Activated CD8-positive, alpha-beta memory T cell treated with anti-CD3 and anti-CD28 coated beads for 24 hours (primary cell): ENCODE results near the gene P2RY4.
"Not testable (repeated sequence)": the region's sequence is repeated elsewhere in the genome, so short reads cannot be mapped to it uniquely, and the experiment has no call there.

Experiments
- DNase-seq: peaks from one replicate; pipeline ENCODE4 v3.0.0-alpha.2; 2020

The P2RY4 gene

GRCh38 chrX:70241501-70241900 is 18.5 kb downstream of the P2RY4 start:
- DNase-seq, result no peak

- DNase-seq, result no peak
Measured at GRCh38 chrX:70240751-70241150, 19.3 kb downstream of the P2RY4 start.

DNA sequence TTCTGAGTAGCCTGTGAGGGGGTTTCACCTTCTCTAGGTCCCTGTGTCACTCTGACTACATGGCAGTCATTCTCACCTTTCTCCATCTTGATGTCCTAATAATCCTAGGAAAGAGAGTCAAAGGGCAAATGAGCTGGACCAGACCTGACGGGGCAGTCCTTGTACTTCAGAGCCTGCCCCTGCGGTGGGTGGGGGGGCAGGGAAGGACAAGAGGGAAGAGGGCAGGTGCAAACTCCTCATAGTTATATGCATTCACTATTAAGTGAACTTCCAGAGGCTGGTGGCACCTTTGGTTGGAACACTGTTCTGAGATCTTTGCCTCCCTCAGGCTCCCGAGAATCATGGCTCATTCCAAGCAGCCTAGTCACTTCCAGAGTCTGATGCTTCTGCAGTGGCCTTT is 25.6 kb downstream of the P2RY4 start, which contains the start of gene AWAT1:
Gene AWAT1 (plus strand): TSS at position 301 of the 400 bp plus-strand sequence. CDS start 41 bp downstream, at position 342.
- no peak for DNase-seq

GRCh38 chrX:70231666-70232065 is 28.3 kb downstream of the P2RY4 start:
- no peak for DNase-seq

DNA sequence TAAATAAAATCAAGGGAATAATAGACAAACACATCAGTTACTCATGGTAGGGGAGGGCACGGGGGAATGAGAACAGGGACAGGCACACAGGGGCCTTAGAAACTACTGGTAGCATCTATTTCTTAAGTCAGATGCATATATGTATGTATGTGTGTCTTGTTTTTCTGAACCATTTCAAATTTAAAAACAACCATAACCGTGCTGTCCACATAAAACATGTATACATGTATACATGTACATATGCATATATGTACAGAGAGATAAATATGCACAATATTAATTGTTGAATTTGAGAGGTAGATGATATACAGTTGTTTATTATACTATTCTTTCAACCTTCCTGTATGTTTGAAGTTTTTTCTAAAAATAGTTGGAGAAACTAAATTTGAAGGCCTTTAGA is 33.3 kb downstream of the P2RY4 start:
- no peak for DNase-seq

- DNase-seq, result no peak
Measured at GRCh38 chrX:70226048-70226447, 34.0 kb downstream of the P2RY4 start.

- DNase-seq, result no peak
Measured at GRCh38 chrX:70219938-70220764, 39.9 kb downstream of the P2RY4 start.

DNA sequence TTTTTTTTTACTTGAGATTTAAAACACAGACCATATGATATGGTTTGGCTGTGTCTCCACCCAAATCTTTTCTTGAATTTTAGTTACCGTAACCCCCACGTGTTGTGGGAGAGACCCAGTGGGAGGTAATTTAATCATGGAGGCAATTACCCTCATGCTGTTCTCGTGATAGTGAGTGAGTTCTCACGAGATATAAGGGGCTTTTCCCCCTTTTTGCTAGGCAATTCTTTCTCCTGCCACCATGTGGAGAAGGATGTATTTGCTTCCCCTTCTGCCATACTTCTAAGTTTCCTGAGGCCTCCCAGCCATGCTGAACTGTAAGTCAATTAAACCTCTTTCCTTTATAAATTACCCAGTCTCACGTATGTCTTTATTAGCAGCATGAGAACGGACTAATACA is 50.4 kb downstream of the P2RY4 start:
- not testable (repeated sequence) for DNase-seq

GRCh38 chrX:70208479-70208878 is 51.5 kb downstream of the P2RY4 start:
- DNase-seq, result no peak
